Bone marrow (tissue), 2 donors: Measurements from ENCODE around the gene OR10A3.
"Not testable (repeated sequence)": the region's sequence is repeated elsewhere in the genome, so short reads cannot be mapped to it uniquely, and the experiment has no call there.

Source experiments
- DNase-seq, 2 donors: peaks; one replicate each; lab custom pipeline; 2025; lab: John Stamatoyannopoulos, UW

Gene OR10A3, protein sequence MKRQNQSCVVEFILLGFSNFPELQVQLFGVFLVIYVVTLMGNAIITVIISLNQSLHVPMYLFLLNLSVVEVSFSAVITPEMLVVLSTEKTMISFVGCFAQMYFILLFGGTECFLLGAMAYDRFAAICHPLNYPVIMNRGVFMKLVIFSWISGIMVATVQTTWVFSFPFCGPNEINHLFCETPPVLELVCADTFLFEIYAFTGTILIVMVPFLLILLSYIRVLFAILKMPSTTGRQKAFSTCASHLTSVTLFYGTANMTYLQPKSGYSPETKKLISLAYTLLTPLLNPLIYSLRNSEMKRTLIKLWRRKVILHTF

DNA sequence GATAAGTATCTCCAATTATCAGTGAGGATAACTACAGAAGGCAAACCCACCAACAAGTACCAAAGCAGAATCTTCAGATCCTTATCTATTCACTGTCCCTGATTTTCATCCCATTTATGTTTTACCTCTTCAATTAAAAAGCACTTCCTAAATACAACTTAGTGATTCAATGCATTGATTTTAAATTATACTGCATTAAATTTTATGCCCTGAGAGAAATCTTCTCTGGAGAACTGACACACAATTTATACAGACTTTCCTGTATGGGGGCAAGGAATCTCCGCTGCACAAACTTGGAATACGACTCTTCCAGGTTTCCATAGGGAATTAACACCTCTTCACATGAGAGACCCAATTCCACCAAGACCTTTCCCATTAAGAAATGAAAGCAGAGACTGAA lies at the start of gene OR10A3:
OR10A3 (minus strand) TSS at position 101 of the 400 bp plus-strand sequence. CDS start 2,188 bp downstream, outside the sequence.
- DNase-seq: no peak

DNA sequence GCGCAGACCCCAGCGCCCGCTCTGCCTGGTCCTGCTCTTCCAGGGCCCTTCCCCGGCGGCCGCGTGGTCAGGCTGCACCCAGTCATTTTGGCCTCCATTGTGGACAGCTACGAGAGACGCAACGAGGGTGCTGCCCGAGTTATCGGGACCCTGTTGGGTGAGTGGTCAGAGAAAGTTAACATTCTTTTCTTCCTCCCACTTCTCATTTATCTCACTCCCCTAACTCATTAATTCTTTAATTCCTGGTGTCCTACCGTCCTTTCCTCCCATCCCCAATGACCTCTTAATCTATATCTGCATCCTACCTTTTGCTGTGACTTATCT lies 46.0 kb upstream of the OR10A3 start:
- DNase-seq: not testable (repeated sequence)

DNA sequence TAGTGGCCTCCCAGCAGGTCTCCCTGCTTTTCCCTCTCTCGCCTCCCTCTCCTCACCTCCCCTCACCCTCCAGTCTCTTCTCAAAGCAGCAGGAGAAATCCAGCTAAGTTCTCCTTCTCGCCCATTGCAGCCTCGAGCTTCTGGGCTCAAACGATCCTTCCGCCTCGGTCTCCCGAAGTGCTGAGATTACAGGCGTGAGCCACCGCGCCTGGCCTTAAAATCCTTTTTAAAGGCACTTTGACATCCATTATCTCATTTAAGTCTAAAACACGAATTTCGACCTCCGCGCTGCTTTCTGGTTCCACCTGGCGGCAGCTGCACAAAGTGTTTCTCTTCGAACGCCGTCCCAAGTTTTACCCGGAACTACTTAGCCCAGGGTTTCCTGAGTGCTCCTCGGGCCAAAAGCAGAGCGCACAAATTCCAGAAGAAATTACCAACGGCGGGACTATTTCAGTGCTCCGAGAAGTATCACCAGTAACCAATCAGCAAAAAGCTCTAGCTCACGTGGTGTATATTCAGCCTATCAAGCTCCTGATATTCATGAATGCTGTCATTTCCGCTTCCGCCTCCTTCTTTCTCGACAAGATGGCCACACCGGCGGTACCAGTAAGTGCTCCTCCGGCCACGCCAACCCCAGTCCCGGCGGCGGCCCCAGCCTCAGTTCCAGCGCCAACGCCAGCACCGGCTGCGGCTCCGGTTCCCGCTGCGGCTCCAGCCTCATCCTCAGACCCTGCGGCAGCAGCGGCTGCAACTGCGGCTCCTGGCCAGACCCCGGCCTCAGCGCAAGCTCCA lies 45.5 kb upstream of the OR10A3 start, which contains the start of gene EIF3F:
EIF3F (plus strand) TSS at position 570 of the 792 bp plus-strand sequence; CDS start at position 586, 16 bp downstream.
- peak; percentile 77 to 100 for DNase-seq

DNA sequence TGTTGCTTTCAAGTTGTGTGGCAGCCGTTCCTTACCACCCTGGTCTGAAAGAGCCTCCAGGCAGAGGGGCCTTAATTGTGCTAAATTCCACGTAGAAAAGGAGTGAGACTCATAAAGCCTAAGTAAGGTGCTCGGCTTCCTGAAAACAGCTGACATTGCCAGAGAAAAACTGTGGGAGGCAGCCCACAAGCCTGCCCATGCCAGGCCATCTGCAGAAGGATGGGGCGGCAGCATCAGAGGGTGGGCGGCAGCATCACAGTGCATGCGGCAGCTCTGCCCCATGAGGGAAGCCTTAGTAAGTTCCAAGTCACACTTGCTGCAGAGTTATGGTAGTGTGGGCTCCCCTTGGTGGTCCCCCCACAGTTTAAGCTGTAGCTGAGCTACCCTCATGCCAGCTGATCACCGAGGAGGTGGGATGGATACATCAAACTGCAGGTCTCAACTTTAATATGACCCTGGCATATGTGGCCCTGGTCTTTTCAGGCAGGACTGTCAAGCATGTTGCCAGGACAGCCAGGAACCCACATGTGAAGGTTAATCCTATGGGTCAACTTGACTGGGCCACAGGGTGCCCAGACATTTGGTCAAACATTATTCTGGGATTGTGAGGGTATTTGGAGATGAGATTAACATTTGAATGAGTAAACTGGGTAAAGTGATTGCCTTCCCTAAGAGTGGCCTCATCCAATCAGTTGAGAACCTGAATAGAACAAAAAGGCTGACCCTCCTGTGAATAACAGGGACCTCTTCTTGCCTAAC lies 42.5 kb upstream of the OR10A3 start:
- no peak for DNase-seq

DNA sequence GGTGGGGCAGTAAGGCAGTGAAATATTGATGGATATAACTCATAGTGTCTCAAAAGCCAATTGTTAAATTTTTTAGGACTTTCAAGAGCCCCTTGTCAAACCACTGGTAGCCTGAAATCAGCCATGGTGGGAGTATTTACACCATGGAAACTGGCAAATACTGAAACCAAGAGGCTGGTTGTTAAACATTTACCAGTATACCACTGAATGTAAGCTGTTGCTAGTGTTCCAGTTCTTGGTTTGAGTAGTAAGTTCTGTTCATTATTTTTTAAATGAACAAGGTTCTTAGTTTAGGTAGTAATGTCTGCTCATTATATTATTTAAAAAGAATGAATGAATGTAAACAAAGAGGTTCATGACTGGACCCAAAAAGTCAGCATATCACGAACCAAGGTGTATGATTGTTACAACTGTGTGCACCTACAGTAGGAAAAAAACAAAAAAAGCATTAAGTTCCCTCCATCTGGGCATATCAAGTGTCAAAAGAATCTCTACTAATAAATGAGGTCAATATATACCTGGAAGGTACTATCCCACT lies 41.1 kb upstream of the OR10A3 start:
- no peak for DNase-seq

DNA sequence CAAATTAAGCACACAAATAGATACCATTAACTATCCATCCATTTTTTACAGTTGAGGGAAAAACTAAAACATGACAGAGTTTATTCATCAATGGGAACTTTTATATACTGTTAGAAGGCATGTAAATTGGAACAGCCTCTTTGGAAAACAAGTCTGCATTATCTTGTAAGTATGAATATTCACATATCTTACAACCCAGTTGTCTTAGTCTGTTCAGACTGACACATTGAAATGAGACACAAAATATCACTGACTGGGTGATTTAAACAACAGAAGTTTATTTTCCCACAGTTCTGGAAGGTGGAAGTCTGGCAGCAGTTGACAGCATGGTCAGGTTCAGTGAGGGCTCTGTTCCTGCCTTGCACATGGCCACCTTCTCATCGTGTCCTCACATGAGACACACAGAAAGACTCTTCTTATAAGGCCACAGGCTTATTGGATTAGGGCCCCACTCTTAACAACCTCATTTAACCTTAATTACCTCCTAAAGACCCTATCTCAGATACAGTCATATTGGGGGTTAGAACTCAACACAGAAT lies 40.2 kb upstream of the OR10A3 start:
- no peak for DNase-seq

DNA sequence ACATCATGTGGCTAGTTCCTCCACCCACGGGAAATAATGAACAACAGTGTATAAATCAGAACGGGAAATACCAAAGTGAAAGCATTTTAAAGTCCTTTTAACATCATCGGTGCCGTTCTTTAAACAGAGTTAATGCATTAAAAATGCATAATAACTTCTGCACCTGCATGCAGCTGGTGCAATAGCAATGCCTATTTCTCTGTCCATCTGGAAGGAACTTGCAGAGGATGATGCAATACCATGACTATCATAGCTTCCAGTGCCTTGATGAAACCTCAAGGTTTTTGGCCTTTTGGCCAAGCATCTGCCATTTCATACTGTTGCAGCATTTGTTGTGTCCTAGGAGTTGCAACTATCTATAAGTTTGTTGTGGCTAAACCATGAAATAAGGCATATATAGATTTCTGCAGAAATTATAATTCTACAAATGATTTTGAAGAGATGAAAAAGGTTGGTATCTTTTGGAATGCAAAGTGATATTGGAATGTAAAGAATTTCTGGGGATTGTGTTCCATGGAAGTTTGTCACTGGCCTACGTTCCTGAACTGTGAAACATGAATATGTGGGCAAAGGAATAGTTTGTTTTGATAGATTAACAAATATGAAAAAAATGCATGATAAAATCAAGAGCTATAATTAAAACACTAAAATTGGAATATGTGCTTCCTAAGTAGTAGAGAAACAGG lies 35.9 kb upstream of the OR10A3 start:
- DNase-seq: no peak

DNA sequence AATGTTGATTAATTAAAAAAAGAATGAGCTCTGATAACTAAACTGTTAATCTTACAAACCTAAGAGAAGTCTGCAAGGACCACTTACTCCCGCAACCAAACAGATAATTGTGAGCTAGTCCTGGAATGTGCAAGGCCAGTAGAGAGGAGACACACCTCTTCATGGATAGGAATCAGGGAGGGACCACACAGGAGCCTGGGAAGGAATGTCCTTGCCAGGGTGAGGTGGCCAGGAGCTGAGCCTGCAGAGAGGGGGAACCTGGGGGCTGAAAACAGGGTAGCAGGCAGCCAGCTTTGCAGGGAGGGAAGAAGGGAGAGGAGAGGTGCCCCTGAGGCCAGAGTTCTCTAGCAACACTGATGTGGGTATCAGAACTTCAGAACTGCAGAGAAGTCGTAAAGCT lies 33.2 kb upstream of the OR10A3 start:
- no peak for DNase-seq

DNA sequence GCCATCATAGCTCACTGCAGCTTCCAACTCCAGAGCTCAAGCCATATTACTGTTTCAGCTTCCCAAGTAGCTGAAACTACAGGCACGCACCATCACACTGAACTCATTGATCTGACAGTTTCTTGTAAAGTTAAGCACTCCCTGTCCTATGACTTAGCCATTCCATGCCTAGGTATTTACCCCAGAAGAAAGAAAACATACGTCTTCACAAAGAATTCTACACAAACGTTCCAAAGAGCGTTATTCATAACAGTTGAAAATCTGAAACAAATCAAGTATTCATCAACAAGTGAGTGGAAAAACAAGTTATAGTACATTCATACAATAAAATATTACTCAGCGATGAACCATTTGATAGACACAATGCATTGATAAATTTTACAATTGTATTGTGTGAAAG lies 31.5 kb upstream of the OR10A3 start:
- no peak for DNase-seq

DNA sequence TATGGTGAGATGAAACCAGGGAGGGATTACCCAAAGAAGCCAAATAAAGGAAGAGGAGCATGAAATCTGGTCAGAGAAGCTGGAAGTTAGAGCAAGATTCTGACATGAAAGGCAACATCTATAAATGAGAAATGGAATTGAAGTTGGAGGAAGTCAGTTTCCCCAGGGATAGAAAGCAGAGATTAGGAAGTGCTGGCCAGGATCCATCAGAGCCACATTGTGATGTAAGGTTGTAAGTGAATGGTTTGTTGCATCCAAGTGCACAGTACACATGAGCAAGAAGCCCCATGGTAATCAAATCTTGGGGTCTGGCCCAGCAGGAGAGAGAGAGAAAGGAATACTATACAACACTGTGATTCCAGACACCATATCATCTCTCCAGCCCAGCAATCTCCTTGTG lies 30.3 kb upstream of the OR10A3 start:
- no peak for DNase-seq

DNA sequence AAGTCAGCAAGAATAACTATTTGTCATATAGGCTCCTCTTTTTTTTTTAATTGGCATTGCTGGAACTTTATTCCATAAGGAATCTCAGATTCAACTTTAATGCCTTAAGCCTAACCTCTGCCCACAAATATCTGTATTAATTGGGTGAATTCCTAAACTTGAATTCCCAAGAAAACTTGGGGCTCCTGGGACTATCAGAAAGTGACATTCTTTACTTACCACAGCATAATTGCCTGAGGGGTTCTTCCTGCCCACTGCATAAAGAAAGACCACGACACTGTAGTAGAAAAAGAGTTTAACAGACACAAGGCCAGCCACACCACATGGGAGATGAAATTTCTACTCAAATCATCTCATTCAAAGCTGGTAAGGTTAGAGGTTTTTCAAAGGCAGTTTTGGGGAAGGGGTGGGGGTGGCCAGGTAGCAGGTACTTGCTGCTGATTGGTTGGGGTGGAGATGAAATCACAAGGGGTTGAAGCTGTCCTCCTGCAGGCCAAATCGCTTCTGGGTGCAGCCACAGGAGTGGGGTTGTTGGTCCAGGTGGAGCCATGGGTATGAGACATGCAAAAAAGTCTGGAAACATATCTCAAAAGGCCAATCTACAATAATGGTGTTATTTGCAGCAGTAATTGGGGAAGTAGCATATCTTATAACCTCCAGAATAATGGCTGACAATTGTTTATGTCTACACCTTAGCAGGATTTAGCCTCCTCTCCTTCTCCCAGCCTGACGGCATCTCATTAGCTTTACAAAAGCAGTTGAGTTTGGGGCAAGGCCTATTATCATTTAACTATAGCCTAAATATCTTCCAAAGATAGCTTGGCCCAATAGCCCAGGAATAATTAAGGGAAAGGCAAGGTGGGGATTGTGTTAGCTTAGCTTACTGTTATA lies 28.5 kb upstream of the OR10A3 start:
- no peak for DNase-seq

DNA sequence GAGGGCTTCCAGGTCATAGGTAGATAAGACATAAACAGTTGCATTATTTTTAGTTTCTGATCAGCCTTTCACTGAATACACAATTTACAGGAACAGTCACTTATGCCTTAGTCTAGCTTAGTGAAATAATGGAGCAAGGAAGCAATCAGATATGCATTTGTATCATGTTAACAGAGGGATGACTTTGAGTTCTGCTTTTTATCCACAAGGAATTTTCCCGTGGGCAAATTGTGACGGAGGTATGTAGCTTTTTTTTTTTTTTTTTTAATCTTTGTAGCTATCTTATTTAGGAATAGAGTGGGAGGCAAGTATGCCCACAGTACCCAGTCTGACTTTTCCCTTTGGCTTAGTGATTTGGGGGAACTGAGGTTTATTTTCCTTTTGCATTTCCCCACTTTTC lies 27.2 kb upstream of the OR10A3 start:
- DNase-seq: no peak

DNA sequence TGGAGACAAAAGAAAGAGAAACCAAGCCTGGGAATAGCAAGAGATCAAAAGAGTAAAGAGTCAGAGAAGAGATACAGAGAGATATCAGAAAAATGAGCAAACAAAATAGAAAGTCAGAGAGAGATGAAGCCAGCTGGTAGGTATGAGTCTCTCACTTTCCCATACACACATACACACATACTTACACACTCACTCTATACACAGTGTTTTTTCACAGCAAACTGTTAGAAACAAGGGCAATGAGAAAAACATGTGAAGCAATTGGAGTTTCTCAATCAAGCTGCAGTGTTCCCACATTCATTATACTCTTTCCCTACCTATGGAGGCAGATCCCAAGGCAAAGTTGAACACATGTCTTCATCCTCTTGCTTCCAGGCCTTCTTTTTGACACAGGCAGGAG lies 26.3 kb upstream of the OR10A3 start:
- DNase-seq: no peak

DNA sequence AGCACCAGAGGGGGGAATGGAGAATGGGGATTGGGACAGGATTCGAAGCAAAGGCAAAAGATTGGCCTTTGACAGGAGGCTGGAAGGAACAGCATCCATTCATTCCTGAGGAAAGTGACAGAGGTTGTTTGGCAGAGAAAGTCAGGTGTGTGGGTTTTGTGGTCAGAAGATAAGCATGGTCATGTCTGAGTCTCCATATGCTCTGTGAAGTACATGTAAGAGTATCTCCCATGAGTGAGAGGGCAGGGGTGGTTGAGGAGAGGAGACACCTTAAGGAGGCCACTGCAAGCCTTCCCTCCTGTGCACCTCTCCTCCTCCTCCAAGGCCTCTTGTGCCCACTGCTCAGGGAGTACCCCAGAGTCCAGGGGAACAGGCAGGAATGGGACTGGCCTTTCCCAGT lies 25.6 kb upstream of the OR10A3 start:
- DNase-seq: no peak

DNA sequence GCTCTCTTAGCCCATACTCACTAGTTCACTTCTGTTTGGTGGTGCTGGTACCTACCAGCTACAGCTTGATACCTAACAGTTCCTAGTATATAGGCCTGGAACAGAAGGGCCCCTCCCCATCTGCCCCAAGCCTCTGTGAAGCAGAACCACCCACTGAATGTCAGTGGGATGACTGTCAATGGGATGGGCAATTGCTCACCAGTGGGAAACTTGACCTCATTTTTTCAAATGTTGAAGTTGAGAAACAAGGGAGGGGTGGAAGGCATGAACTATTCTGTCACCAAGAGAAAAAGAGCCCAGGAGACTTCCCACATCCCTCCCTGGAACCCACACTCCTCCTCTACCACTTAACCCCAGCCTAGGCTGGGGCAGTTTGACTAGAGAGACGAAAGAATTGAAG lies 23.9 kb upstream of the OR10A3 start, which contains the start of gene NLRP10:
NLRP10 (minus strand) TSS at position 62 of the 400 bp plus-strand sequence. CDS start 1,952 bp downstream, outside the sequence.
- DNase-seq: no peak

DNA sequence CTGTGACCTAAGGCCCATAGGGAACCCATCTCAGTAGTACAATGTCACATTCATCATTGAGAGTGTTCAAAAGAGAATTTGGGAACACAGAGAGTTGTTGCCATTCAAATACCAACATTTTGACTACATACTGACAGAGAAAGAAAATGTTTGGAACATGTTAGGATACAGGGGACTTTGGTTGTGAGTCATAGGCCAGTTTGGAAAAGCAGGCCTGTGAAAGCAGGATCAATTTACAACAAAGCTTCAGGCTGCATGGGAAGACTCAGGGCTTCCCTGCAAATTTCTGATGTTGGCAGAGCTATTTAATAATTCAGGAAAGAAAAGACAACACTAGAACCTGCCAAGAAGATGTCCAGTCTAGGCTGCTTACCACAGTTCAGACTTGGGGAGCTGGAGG lies 23.4 kb upstream of the OR10A3 start:
- no peak for DNase-seq

DNA sequence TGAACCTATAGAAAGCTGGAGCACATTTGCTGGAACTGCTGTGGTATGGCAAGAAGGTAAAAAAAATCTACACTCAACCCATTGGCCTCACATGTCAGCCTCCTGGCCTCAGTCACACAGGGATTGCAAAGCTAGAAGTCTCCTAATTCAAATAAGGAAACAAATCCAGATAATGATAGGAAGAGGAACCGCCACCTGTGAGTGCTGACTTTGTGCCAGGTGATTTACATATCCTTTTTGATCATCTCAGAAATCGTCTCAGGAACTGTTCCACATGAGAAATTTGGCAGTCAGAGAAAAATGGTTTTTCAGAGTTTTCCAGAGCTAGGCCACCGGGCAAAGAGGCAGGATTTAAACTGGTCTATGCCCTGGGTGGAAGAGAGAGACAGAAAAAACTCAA lies 22.8 kb upstream of the OR10A3 start:
- DNase-seq: no peak

DNA sequence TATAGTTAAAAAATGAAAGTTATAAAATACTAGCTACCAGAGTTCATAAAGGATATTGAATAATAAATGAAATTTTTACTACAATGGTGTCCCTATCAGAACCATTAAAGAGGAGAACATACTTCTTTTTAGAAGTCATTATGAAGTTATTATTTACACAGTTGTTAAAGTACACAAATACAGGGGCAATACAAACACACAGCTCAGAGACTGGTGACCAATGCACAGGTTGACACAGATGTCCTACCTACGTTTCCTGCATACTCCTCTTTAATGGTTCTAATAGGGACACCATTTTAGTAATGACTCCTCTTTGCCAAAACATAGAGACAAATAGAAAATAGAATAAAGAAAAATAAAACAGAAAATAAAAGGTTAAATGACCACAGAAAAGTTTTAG lies 13.7 kb upstream of the OR10A3 start:
- DNase-seq: no peak

DNA sequence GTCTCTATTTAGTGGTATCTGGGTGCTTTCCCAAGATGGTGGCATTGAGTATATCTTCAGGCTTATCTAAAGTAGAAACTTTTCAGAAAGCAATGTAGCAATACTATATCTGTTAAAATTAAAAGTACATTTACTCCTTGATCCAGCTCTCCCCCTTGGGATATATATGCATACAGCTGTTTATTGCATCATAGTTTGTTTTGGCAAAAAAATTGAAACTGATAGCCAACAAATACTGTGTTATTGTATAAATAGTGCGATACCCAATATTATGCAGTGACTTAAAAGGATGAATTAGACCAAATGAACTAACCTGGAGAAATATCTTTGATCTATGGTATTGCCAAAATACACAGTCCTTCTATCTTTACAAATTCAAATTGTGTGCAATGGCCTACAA lies 8.4 kb upstream of the OR10A3 start:
- DNase-seq: no peak

DNA sequence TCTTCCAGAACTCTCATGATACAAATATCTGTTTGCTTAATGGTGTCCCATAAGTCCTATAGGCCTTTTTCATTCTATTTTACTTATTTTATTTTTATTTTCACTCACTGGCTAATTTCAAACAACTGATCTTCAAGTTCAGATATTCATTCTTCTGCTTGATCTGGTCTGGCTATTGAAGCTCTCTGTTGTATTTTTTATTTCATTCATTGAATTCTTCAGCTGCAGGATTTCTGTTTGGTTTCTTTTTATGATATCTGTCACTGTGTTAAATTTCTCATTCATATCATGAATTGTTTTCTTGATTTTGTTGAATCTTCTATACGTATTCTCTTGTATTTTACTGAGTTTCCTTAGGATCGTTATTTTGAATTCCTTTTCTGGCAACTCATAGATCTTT lies 2.6 kb upstream of the OR10A3 start:
- no peak for DNase-seq
